UCSD-AML1 (cell line): ENCODE results near the gene RANBP3L.
"Not testable (repeated sequence)": the region's sequence is repeated elsewhere in the genome, so short reads cannot be mapped to it uniquely, and the experiment has no call there.

Experiments used
- DNase-seq: peaks from one replicate; lab custom pipeline; 2025; ENCODE audit not compliant: unreplicated experiment; lab: John Stamatoyannopoulos, UW

RANBP3L gene

DNA sequence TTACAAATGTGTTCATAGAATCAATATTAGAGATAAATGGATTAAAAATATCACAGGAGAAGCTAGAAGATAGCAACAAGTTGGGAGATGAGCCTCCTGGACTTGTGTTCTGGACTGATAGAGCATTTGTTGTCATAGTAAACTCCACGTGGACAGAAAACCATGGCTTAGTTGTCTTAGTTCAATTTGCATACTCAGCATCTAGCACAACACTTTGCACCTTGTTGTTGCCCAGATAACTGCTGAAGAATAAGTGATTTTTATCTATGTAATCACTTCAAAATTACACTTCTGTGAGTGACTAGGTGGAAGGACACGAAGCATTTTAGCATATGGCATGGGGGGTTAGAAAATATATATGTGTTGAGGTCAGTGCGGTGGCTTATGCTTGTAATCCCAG, 4.0 kb downstream of the RANBP3L start:
- no peak for DNase-seq

GRCh38 chr5:36285837-36286615, 15.7 kb downstream of the RANBP3L start:
- DNase-seq, result no peak

DNA sequence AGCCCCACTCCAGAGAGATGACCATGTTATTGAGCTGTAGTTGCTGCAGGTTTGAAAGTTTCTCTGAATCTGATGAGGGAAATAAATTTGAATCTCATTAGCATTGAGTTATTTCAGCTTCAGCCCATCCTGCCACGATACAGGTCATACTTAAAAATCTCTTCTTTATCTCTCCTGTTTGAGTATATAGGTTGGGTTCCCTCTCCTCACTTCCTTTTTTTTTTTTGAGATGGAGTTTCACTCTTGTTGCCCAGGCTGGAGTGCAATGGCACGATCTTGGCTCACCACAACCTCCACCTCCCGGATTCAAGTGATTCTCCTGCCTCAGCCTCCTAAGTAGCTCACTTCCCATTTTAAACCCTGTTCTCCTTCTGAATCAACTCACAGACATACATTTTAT, 17.9 kb downstream of the RANBP3L start:
- DNase-seq, result not testable (repeated sequence)

GRCh38 chr5:36281626-36282025, 20.1 kb downstream of the RANBP3L start:
- no peak for DNase-seq

- no peak for DNase-seq
Measured at GRCh38 chr5:36279054-36279698, 22.5 kb downstream of the RANBP3L start.

GRCh38 chr5:36277521-36278176, 24.1 kb downstream of the RANBP3L start:
- no peak for DNase-seq

GRCh38 chr5:36276864-36277263, 24.8 kb downstream of the RANBP3L start:
- DNase-seq, result no peak

GRCh38 chr5:36273809-36274526, 27.7 kb downstream of the RANBP3L start:
- no peak for DNase-seq

DNA sequence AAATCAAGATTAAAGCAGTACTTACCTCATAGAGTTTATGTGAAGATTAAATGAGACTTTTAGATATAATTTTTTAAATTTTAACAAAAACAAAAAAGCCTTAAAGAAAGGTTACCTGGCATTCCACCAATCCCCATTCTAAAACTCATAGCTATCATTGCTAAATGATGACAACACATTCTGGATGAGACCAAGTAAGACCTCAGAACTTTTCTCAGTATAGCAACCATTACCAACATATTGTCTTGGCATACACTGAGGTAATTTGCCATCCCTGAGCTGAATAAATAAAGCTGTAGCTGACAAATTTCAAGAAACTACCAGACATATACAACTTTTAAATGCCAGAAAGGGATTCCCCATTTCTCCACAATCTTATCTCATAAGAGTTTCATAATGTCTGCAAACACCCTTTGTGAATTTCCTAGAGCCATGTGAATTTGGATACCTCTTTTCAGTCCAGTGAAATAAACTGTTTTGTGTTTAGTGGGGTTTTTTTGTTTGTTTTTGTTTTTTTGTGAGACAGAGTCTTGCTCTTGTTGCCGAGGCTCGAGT, 29.5 kb downstream of the RANBP3L start:
- DNase-seq, result no peak

DNA sequence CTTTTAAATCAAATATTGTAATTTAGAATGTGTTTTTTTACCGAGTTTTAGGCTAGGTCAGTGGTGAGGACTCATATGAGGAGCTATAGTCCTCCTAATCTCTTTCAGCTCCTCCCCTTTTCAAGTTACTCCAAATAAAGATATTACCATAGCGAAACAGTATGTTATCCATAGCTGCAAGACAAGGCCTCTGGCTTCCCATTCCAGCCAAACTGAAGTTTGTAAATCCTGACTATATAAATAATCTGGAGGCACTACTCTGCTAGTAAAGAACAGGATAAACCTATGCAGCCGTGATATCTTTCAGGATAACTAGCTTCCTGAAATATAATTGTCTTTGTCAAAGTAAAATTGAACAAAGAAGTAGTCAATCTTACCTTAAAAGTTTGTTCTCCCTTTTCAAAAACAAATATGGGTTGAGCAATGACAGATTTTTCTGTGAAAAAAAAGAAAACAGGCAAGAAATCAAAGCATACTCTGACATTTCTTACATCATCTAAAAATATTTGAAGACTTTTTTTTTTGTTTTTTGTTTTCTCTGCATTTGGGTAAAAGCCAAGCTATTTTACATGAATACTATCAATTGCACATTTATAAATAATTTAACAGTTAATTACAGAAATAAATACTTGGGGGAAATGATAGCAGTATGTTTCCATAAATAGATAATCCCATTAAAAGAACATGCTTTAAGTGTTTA, 30.7 kb downstream of the RANBP3L start:
- DNase-seq, result no peak

- DNase-seq, result no peak
Measured at GRCh38 chr5:36270175-36270574, 31.5 kb downstream of the RANBP3L start.

GRCh38 chr5:36269478-36269877, 32.2 kb downstream of the RANBP3L start:
- DNase-seq, result no peak

DNA sequence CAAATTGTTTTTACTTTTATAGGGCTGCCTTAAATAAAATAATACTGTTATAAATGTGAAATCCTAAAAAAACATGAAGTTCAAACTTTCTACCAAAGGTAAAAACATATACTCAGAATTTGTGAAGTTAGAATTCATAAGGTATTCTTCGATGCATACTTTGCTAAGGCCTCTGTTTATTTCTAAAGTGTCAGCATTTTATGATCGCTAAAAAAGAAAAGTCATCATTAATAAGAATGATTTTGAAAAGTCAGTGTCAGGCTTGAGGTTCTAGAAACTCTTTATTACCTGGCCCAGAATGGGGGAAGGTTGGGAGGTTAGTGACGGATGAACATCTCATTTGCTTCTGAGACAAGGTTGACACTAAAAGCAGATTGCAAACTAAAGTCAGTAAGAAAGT, 33.8 kb downstream of the RANBP3L start:
- DNase-seq, result no peak

- no peak for DNase-seq
Measured at GRCh38 chr5:36264202-36264760, 37.4 kb downstream of the RANBP3L start.

- DNase-seq, result no peak
Measured at GRCh38 chr5:36261186-36261585, 40.5 kb downstream of the RANBP3L start.

DNA sequence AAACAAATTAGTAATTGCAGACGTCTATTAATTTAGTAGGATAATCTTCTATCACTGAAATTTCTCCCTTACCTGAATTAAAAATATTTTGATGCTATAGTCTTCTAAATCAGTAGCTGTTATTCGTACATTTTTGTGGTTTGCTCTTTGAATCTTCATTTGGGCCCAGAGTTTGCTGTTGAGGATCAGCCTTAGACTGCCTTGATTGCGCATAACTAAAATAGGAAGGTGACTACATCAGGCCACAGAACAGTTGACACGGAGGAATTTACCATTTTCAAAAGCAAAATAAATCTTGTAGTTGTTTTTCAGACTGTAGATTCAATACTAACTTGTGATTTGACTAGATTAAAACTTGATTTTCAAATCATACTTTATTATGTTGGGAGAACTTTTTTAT, 48.1 kb downstream of the RANBP3L start:
- no peak for DNase-seq

DNA sequence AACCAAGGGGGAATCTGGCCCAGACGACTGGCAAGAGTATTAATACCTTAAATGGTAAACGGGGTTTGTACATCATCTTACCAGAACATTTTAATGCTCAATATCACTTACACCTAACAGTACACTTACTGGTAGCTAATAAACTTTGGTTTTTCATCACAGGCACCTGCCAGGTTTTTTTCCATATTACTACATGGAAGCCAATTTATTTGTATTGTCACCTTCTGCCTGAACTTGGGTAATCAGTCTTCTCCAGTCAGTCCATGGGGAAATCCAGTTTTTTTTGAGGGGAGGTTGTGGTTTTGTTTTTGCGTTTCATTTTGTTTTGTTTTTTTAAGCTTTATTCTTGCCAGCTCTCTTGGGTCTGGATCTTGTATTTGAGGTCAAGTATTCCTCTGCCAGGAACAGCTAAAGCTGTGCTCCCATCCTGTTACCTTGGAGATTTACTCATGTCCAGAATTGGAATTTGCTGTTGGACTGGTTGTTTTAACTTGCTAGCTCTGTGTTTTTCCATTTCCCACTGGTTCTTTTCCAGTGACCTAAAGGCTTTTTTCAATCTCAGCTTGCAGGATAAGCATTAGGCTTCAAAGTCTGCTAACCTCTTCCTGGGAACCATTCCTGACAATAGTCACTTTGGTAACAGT, 48.9 kb downstream of the RANBP3L start:
- DNase-seq, result no peak

DNA sequence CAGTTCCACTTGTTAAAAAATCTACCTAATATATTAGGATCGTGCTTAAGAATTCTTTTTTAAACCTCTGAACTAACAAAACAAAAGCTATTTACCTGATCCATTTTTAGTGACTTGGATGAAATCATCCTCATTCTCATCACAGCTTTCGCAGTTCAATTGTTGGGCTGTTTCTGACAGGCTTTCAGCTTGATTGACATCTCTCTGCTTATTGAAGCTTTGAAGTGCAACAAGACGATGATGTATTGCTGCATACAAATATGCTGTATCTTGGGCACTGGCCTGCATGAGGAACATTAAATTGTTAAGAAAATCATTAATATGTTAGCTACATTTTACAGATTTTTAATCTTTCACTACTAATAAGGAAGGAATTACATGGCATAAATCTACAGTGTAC, 50.5 kb downstream of the RANBP3L start:
- DNase-seq, result no peak

DNA sequence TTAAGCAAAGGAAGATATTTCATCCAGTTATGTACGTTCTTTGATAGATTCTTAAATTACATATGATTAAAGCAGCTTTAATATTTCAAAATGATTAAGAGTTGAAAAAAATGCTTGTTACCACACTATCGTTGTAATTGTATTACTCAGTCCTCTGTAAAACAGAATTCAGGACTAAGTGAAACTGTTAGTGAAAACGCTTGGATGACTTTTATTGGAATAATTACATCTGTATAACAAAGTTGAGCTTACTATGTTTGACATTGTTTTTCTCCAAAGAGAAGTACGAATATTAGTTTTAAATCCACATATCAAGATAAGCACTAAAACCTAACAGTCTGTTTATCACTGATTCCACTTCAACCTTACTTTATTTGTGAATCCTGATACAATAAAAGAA, 51.3 kb downstream of the RANBP3L start:
- no peak for DNase-seq
